NCI-H1436 (cell line): ENCODE measurements around the gene STEAP4.
A peak's percentile ranks its signal among the peaks of the same experiment; 100 is the strongest.

Experiments used
- DNase-seq: peaks from one replicate; lab custom pipeline; 2025; lab: John Stamatoyannopoulos, UW

STEAP4 gene

DNA sequence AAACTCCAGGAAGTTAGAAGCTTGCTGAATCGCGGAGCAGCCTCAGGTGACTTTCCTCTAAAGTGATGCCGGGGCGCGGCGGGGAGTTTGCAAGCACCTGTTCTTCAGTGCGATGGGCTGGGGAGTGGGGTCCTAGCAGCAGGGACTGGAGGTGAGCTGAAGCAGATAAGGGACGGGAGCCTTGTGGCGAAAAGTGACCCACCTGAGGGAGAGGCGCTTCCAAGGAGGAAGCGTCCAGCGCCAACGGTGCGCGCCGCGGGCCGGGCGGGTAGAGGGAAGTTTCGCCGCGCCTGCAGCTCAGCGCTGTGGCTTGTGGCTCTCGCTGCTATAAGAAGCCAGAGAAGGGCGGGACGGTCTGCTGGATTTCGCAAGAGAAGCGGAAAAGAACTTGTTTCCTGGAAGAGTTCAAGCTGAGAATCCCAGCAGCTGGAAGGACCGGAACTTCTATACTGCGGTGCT lies at the start of gene STEAP4:
Gene STEAP4, minus strand, starts transcription at position 305 of the 459 bp plus-strand sequence. CDS start 22,625 bp downstream, outside the sequence.
- no peak for DNase-seq

DNA sequence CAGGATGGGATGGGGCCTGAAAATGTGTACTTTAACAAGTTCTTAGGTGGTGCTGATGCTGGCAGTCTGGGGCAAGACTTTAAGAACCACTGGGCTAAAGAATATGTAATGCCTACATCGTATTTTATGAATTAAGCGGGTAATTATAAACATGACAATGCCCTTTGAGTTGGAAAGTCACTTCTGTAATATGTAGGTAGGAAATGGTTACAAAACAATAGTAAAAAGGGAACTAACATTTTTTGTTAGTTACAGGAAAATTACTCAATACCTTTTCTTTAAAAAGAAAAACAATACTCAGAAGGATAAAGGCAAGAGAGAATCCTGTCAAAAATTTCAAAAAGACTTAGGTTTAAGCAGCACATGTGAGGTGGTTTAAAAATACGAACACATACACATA lies 48.3 kb upstream of the STEAP4 start:
- no peak for DNase-seq

DNA sequence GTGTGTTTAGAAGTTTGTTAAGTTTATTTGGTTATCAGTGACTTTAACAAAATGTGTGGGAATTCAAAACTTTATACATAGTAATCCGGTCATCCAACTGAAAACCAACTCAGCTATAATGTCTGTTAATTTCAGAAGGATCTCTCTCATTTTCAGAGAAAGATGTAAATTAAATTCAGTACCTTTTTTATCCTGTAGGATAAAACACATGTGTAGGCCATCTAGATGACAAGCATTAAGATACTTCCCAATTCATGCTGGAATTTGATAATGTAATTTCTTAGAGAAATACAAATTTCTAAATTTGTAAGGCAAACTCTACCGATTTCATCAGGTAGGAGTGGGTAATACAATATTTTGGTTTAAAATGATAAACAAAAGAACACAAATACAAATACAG lies 43.4 kb upstream of the STEAP4 start:
- DNase-seq = no peak

DNA sequence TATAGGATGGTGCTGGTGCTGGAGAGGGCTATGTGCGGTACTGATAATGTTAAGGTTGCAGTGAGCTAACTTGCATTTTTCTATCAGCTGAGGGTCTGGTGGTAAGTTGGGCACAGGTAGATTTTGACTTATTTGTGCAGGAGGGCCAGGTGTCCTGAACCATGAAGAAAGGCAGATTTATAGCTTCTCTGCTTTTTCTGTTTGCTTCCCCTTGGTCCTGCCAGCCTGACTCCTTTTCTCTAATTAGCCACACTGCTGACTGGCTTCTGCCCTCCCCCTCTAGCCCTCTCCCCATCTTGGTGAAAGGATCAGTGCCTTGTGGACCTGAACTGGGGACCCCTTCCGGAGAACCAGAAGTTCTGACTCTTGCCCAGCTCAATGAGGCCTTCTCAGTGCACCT lies 40.8 kb upstream of the STEAP4 start:
- no peak for DNase-seq

DNA sequence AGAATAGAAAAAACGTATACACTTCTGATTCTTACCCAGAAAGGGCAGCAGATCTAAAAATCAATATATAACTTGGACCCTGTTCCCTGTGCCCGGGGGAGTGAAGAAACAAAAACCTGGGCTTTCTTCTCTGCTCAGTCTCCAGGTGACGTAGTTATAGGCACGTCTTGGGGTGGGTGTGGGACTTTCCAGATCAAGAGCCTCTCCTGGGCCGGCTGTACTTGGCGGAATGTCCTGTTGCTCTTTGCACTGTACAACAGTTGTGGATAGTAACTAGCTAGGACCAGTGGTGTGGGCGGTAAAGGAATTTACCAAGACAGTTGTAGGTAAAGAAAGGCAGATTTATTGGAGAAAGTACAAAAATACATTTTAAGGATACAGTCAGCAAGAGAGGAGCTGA lies 40.4 kb upstream of the STEAP4 start:
- DNase-seq = no peak

DNA sequence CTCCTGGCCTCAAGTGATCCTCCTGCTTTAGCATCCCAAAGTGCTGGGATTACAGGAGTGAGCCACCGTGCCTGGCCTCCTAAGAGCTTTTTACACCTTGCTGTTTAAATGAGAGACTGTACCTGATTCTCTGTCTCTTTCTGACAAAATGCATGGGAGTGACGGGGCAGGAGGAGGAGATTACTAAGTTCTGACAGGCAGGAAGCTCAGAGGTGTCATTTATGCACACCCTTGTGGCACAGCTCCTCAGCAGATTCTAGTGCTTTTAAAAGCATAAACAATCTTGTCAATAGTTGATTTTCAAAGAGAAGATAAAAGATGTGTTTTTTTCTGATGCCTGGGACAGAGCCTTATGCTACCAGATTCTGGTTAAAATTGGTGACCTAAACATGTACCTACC lies 39.7 kb upstream of the STEAP4 start:
- DNase-seq = no peak

DNA sequence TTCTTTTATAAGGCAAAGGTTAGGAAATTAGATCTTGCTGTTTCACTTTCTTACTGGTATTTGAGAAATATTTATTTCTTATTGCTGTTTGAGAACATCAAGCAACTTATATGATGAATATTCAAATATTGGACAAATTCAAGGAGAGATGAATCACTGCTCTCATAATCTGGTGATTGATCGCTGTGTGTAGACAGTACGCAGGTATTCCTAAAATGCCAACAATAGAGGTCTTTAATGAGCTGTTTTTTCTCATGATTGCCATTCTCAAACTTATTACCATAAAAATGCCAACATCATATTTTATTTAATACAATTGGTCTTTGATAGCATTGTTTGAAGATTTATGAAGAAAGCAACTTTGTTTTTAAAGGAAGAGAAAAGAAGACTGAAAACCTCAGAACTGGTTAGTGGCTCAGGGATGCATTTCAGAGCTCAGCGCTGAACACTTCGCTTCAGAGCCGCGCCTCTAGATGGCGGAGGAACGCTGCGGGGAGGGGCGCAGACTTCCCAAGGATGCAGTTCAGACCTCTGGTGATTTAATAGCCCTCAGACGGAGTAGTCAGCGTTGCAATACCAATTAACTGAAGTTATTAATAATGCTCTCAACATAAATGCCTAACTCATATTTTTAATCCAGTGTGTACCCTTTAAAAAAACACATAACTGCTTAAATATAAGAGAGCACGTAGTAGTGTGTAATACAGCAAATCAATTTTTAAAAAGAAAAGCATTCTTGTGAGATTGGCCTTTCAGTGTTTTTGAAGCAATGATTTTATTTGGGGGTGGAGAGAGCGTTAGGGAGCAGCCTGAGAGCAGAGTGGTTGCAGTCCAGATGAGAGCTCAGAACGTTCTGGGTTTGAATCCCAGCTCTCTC lies 38.5 kb upstream of the STEAP4 start:
- peak; percentile 70 for DNase-seq

DNA sequence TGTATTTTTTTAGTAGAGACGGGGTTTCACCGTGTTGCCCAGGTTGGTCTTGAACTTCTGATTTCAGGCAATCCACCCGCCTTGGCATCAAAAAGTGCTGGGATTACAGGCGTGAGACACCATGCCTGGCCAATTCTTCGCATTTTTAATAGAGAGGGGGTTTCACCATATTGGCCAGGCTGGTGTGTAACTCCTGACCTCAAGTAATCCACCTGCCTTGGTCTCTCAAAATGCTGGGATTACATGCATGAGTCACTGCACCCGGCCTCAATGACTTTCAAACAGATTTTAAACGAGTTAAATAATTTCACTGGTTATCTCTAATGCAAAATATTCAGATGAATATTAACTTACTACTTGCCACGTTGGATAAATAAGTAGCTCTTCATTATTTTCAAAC lies 37.6 kb upstream of the STEAP4 start:
- DNase-seq = no peak

DNA sequence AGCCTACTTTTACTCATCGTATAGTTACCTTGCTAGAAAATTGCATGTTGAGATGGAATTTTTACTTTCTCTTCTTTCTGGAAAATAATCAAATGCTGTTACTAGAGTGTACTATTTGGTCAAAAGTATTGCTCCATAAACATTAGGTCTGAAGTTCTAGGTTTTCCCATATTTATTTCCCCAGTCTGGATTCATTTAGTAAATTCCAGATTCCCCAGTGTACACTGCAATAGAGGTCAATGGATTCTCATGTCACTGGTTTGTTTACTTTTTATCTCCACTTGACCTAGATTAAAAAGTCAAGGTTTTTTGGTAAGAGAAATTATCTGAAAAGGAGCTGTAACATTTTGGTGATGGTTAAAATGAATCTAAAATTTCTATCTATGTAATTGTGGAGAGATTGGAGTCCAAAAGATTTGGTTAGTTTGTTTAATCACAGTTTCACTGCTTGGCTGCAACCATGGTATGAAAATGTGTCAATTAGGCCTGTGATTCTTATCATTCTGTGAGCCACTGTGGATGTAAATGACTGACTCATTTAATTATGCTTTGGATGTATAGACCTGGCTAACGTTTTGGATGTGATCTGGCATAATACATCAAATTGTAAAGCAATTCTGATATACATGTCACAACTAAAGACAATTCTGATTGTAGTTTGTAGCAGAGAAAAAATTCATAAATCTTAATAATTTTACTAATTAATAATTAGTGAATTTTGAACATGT lies 32.7 kb upstream of the STEAP4 start:
- DNase-seq = no peak

DNA sequence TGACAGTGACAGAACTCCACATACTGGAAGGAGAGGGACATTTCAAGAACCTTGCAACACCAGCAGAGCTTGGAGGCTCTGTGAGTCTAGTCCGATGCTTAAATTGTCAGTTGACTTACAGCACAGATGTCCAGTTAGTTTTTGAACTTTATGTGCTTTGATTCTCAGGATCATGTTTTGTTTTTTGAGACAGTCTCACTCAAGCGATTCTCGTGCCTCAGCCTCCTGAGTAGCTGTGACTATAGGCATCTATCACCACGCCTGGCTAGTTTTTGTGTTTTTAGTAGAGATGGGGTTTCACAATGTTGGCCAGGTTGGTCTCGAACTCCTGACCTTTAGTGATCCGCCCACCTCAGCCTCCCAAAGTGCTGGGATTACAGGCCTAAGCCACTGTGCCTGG lies 31.8 kb upstream of the STEAP4 start:
- no peak for DNase-seq

DNA sequence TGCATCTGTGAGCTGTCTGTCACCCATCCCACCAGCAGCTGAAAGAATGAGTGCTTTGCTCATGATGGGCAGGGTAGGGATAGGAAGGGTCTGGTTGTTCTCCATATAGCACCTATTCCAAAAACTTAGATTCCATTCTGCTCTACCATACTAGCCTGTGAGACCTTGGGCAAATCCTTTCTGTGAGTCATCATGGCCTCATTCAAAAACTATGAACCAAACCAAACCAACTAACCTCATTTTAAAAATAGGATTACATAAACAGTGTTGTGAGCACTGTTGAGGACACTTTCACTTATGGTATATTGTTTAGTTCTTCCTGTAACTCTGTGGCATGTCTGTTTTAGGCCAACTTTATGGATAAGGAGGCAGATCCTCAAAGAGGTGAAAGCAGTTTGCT lies 30.9 kb upstream of the STEAP4 start:
- DNase-seq = no peak

DNA sequence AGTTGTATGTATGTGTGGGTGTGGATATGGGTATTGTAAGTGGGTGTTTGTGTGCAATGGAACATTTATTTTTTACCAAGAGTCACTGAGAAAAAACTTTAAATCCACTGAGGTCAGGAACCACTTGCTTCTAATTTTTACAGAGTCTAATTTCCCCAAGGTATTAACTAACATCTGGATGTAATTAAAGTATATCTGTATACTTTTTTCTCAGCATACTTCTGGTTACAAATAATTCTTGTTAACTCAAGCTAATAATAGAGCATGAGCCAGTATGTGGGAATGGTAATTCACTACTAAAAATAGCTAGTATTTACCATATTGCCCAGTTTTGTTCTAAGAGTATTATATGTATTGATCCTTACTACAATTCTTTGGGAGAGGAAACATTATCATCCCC lies 24.6 kb upstream of the STEAP4 start:
- DNase-seq = no peak

DNA sequence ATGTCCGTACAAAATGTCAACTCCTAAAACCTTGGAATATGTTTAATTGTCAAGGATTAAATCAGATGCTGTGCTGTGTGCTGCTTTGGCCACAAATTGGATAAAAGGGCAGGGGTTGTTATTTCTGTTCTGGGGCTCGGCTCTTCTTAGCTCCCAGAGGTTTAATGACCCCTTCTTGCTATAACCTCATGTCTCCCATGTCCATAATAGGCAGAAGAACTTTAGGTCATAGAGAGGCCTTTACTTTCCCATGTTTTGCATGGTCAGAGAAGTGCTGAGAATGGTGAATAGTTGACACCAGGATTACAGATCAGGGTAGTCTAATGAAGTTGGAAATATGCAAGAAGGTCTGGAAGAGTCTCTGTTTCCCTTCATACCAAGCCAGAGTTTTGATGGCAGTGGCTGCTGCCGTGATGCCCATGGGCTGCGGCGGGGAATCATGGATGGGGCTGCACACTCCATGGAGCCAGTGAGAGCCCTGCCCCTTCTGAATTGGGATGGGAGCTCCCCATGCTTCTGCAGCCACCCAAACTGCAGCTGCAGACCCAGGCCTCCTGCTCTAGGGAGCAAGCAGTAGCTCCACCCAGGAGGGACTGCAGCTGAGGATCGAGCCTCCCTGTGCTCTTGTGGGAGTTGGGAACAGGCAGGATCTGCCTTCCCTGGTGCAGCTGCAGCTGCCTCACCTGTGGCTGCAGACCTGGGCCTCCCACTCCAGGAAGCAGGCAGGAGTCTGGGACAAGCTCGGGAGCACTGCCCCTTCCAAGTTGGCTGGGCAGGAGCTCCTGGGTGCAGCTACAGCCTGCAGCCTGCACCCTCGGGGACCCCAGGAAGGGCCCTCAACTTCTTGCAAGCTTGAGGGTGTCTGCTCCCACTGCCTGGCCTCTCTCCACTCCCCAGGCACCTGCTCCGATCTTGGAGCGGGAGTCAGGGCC lies 23.1 kb upstream of the STEAP4 start:
- DNase-seq = no peak

DNA sequence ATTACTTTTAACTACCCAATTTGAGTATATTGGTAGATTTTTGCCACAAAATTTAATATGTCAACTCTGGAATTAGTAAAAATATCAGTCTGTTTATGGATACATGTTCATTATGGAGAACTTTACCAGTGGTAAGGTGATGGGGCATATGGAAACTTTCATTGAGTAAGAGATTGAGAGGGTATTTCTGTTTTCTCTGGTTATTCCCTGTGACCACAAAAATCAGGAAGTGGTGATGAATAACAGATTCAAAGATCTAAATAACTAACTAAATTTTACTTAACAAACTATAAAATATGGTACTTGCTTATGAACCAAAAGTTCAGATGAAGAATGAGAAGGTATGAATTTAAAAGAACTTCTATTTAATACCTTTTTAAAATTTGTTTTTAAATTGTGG lies 22.1 kb upstream of the STEAP4 start:
- no peak for DNase-seq

DNA sequence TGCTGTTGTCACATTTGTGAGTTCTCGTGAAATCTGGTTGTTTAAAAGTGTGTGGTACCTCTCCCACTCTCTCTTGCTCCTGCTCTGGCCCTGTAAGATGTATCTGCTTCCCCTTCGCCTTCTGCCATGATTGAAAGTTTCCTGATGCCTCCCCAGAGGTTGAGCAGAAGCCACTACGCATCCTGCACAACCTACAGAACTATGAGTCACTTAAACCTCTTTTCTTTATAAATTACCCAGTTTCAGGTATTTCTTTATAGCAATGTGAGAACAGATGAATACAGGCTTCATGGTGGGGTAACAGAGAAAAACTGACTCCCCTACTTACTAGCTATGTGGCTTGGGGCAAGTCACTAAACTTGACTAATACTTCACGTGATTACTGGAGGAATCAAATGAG lies 18.0 kb upstream of the STEAP4 start:
- no peak for DNase-seq

DNA sequence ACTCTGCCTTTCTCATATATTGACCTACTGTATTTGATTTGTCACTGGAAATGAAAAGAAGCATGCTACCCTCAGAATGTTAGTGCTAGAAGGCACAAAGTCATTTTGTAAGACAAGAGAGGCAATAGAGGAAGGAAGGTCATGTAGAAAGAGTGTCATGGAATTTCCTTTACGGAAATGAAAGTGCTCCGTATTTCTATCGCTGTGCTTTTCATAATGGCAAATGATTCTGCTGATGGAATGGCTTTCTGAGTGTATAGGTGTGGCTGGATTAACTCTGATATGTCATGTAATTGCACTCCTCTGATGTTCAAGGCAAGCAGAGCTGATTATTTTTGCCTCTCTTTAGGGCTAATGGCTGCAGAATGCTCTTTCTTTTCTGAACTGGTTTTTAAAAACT lies 15.5 kb upstream of the STEAP4 start:
- no peak for DNase-seq

DNA sequence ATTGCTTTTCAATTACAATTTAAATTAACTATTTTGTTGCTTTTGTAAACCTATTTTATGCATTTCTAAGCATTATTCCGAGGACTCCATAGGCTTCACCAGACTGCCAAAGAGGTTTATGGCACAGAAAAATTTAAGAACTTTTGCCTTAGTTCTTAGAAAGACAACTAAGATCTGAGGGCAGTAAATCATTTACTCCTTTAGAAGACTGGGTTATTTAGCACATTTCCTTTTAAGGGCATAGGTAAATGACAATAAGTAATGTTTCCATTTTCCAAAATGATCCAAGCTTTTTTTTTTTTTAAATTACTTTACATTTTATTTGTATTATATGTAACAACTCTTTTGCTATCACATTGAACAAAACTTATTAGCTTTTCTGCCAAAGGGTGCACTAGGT lies 15.0 kb upstream of the STEAP4 start:
- no peak for DNase-seq

DNA sequence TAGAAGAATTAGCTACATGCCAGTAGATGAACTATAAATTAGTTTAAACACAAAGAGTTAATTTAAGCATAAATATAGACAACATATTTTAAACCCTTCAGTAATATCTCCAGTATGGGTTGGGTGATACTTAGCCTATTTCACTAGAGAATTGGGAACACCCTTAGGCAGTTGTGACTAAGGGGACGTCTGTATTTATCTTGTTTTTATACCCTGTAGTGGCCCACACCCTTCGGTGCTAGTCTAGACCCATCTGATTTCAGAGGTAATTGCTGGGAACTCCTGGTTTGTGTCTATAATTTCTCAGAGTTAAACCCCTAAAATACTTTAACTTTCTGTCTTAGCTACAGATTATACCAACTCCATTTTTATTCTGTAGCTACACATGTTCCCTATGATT lies 11.5 kb upstream of the STEAP4 start:
- no peak for DNase-seq

DNA sequence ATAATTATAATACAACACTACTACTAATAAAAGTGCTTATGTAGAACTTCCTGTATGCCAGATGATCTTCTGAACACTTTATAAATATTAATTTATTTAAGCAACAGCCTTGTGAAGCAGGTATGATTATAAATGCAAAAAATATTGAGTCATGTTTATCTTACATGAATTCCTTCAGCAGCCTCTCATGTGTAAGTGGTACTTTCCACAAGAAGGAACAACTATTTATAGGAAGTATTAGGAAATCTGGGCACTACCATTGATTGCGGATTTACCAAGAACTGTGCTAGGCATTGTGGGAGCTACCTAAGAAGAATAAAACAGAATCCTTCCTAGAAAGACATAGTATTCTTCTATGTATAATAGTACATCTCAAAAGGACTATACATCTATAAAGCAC lies 10.7 kb upstream of the STEAP4 start:
- no peak for DNase-seq

DNA sequence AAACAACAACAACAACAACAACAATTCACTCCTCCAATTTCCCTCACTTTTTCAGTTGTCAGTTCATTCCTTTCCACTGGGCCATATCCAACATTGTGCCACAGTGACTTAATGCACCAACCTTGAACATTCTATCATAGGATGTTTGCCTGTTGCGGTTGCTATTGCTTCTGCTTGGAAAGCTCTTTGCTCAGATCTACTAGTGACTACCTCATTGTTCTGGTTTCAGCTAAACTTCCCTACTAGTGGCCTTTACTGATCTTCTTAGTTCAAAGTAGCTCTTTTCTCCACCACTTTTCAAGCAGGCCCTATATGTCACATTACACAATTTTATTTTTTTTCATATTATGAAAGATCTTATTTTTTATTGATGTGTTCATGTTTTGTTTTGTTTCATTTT lies 9.8 kb upstream of the STEAP4 start:
- no peak for DNase-seq

DNA sequence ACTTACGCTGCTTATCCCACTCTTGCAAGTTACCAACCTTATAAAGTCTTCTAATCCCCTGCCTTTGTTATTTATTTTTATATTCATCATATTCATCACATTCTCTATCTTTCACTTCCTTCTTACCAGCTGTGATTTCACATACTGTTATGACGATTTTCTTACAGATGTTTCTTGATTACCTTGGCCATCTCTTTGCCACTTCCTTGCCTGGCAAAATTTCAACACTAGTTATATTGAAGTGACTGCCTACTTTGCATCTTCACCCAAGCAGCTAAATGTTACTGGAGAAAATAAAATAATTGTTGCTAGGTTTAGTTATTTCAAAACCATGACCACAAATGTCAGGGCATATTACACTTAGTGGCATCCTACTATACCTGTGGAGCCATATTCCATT lies 8.8 kb upstream of the STEAP4 start:
- DNase-seq = no peak

DNA sequence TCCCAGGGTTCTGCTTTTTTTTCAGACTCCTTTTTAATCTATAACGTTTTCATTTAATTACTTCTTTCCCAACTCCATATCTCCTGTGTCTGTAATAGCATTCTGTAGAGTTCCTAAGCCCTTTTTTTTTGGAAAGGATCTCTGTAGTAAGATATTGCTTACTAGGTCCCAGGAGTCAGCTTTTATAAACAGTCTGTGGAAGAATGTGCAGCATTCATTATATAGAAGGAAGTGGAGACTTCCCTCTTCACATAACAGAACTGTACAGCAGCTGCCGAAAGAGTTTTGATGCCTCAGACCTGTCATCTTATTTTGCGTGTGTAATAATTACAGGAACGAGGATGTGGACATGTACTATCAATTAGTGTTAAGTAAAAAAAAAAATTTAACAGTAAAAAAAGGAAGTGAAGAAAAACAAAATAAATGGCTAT lies 7.4 kb upstream of the STEAP4 start:
- no peak for DNase-seq
